ENCODE measurements around the gene ZNF219. TPM values are rescaled to one million over a fixed set of nuclear protein-coding genes. Genes with fewer than 3 reads are reported as not detected.

The ZNF219 gene
- total and polyA plus RNA-seq, 2 of the 13 experiments (the other 11 are each of a cell fraction or from before 2014, with no cell fraction given), result 34.5 to 36.6 TPM

DNA sequence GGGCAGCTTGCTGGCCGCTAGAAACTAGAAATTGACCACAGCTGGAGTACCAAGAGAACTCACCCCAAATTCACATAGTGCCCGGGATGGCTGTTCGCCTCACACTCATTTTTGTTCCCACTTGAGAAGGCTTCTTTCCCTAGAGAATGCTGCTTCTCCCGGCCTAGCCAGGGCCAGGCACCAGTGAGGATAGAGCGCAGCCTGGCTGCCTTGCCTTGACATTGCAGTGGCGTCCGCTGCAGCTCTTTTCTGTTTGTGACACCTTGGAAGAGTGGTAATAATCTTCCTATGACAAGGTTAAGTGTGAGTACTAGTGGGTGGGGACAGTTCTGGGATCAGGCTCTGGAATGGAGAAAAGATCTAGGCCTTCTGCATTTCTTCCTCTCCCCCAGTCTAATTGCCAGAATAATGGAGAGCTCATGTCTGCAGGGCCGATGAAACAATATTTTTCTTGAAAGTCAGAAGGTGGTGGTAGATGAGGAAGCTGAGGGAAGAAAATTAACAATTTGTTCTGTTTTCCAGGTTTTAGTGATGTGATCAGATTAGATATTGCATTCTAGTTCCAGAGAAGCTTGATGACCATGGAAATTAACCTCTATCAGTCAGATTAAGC is 6.1 kb upstream of the ZNF219 start (continued):
- TF ChIP-seq TEAD3 (CRISPR knock-in tag; optimal IDR thresholded peaks at IDR 0.05; ENCODE audit: borderline replicate concordance), result no peak
- TF ChIP-seq KAT8 (CRISPR knock-in tag; IDR thresholded peaks at IDR 0.05), result no peak
- TF ChIP-seq SMC3 (IDR thresholded peaks at IDR 0.05; ENCODE audit: low read length), result peak; percentile 74
- 0 out of 2 replicates have a peak, but pooled peaks have one; percentile 38 for TF ChIP-seq ZKSCAN5 (CRISPR knock-in tag; IDR thresholded peaks at IDR 0.05)
- TF ChIP-seq, protein P1, sequence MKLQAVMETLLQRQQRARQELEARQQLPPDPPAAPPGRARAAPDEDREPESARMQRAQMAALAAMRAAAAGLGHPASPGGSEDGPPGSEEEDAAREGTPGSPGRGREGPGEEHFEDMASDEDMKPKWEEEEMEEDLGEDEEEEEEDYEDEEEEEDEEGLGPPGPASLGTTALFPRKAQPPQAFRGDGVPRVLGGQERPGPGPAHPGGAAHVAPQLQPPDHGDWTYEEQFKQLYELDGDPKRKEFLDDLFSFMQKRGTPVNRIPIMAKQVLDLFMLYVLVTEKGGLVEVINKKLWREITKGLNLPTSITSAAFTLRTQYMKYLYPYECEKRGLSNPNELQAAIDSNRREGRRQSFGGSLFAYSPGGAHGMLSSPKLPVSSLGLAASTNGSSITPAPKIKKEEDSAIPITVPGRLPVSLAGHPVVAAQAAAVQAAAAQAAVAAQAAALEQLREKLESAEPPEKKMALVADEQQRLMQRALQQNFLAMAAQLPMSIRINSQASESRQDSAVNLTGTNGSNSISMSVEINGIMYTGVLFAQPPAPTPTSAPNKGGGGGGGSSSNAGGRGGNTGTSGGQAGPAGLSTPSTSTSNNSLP (IDR thresholded peaks at IDR 0.05; ENCODE audit: low read depth, low read length), result no peak
- TF ChIP-seq ZKSCAN1 (IDR thresholded peaks at IDR 0.05; ENCODE audit: low read length), result 0 out of 2 replicates have a peak, but pooled peaks have one; percentile 3
- TF ChIP-seq BCL6 (CRISPR knock-in tag; IDR thresholded peaks at IDR 0.05), result no peak; the same call in 1 of the 2 replicates
- TF ChIP-seq ARNTL (CRISPR knock-in tag; IDR thresholded peaks at IDR 0.05), result no peak
- TF ChIP-seq, protein P2, sequence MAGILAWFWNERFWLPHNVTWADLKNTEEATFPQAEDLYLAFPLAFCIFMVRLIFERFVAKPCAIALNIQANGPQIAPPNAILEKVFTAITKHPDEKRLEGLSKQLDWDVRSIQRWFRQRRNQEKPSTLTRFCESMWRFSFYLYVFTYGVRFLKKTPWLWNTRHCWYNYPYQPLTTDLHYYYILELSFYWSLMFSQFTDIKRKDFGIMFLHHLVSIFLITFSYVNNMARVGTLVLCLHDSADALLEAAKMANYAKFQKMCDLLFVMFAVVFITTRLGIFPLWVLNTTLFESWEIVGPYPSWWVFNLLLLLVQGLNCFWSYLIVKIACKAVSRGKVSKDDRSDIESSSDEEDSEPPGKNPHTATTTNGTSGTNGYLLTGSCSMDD (CRISPR knock-in tag; IDR thresholded peaks at IDR 0.05), result no peak
- TF ChIP-seq ZNF44 (CRISPR knock-in tag; IDR thresholded peaks at IDR 0.05), result no peak; the same call in 1 of the 2 replicates
- 0 out of 2 replicates have a peak, but pooled peaks have one; percentile 30 for TF ChIP-seq ZNF3 (CRISPR knock-in tag; IDR thresholded peaks at IDR 0.05)
- TF ChIP-seq HDAC2 (CRISPR knock-in tag; IDR thresholded peaks at IDR 0.05), result no peak; the same call in 1 of the 2 replicates
- TF ChIP-seq MEIS2 (CRISPR knock-in tag; IDR thresholded peaks at IDR 0.05), result no peak
- TF ChIP-seq, protein P3, sequence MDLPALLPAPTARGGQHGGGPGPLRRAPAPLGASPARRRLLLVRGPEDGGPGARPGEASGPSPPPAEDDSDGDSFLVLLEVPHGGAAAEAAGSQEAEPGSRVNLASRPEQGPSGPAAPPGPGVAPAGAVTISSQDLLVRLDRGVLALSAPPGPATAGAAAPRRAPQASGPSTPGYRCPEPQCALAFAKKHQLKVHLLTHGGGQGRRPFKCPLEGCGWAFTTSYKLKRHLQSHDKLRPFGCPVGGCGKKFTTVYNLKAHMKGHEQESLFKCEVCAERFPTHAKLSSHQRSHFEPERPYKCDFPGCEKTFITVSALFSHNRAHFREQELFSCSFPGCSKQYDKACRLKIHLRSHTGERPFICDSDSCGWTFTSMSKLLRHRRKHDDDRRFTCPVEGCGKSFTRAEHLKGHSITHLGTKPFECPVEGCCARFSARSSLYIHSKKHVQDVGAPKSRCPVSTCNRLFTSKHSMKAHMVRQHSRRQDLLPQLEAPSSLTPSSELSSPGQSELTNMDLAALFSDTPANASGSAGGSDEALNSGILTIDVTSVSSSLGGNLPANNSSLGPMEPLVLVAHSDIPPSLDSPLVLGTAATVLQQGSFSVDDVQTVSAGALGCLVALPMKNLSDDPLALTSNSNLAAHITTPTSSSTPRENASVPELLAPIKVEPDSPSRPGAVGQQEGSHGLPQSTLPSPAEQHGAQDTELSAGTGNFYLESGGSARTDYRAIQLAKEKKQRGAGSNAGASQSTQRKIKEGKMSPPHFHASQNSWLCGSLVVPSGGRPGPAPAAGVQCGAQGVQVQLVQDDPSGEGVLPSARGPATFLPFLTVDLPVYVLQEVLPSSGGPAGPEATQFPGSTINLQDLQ (CRISPR knock-in tag; IDR thresholded peaks at IDR 0.05), result peak; percentile 15
- TF ChIP-seq ELF1 (CRISPR knock-in tag; IDR thresholded peaks at IDR 0.05), result no peak
- TF ChIP-seq TAF1 (CRISPR knock-in tag; IDR thresholded peaks at IDR 0.05), result no peak
- TF ChIP-seq, protein P4, sequence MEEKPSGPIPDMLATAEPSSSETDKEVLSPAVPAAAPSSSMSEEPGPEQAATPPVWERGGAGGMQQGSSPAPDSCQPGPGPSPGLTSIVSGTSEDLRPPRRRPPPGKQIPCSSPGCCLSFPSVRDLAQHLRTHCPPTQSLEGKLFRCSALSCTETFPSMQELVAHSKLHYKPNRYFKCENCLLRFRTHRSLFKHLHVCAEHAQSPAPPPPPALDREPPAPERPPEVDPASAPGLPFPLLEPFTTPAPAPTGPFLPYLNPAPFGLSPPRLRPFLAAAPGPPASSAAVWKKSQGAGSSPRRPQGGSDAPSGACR (CRISPR knock-in tag; IDR thresholded peaks at IDR 0.05), result no peak; the same call in 1 of the 2 replicates
- no peak for TF ChIP-seq TOPORS (CRISPR knock-in tag; IDR thresholded peaks at IDR 0.05)
- no peak for TF ChIP-seq MIXL1 (CRISPR knock-in tag; IDR thresholded peaks at IDR 0.05)
- TF ChIP-seq KDM6A (CRISPR knock-in tag; IDR thresholded peaks at IDR 0.05; ENCODE audit: low read depth), result no peak
- no peak for TF ChIP-seq RFX3 (CRISPR knock-in tag; IDR thresholded peaks at IDR 0.05)
- TF ChIP-seq RFXAP (CRISPR knock-in tag; IDR thresholded peaks at IDR 0.05; ENCODE audit: borderline replicate concordance), result no peak
- TF ChIP-seq YY1 (IDR thresholded peaks at IDR 0.05; ENCODE audit: insufficient read depth, insufficient replicate concordance, low read depth, low read length), result no peak
- TF ChIP-seq NFATC3 (CRISPR knock-in tag; IDR thresholded peaks at IDR 0.05), result no peak
- TF ChIP-seq ZNF350 (CRISPR knock-in tag; IDR thresholded peaks at IDR 0.05; ENCODE audit: borderline replicate concordance, low read depth), result no peak; the same call in 1 of the 2 replicates

Measured in HepG2 (cell line).